22Rv1 (cell line): ENCODE data around the gene LASP1NB.

Experiments
- ZFX ChIP-seq: fragments of 450-650 bp; IDR thresholded peaks from 2 replicates; pipeline ENCODE4 v1.6.1; 2017; ENCODE audit warnings: antibody characterized with exemption, borderline replicate concordance
- TF ChIP-seq, protein P1 (sequence below): fragments of 450-650 bp; IDR thresholded peaks from 2 replicates; pipeline ENCODE4 v1.5.1; 2017; ENCODE audit warnings: mild to moderate bottlenecking

- TF ChIP-seq, protein P1, sequence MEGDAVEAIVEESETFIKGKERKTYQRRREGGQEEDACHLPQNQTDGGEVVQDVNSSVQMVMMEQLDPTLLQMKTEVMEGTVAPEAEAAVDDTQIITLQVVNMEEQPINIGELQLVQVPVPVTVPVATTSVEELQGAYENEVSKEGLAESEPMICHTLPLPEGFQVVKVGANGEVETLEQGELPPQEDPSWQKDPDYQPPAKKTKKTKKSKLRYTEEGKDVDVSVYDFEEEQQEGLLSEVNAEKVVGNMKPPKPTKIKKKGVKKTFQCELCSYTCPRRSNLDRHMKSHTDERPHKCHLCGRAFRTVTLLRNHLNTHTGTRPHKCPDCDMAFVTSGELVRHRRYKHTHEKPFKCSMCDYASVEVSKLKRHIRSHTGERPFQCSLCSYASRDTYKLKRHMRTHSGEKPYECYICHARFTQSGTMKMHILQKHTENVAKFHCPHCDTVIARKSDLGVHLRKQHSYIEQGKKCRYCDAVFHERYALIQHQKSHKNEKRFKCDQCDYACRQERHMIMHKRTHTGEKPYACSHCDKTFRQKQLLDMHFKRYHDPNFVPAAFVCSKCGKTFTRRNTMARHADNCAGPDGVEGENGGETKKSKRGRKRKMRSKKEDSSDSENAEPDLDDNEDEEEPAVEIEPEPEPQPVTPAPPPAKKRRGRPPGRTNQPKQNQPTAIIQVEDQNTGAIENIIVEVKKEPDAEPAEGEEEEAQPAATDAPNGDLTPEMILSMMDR, result no peak
- TF ChIP-seq ZFX, result no peak
Measured at GRCh38 chr17:38879878-38880665, 45.3 kb upstream of the LASP1NB start.
